IPS-18c (cell line): Measurements from ENCODE around the gene SREBF1.

Experiments
- H3K4me3 ChIP-seq: 2 replicates; pipeline ENCODE4 v1.7.0; 2013; ENCODE audit warnings: low read depth, mild to moderate bottlenecking, low read length, moderate library complexity; ENCODE audit not compliant: insufficient read depth
- H3K9me3 ChIP-seq: one replicate; pipeline ENCODE4 v1.6.1; 2013; ENCODE audit warnings: mild to moderate bottlenecking, low read length, moderate library complexity; ENCODE audit not compliant: control insufficient read depth, insufficient read depth

SREBF1 gene

DNA sequence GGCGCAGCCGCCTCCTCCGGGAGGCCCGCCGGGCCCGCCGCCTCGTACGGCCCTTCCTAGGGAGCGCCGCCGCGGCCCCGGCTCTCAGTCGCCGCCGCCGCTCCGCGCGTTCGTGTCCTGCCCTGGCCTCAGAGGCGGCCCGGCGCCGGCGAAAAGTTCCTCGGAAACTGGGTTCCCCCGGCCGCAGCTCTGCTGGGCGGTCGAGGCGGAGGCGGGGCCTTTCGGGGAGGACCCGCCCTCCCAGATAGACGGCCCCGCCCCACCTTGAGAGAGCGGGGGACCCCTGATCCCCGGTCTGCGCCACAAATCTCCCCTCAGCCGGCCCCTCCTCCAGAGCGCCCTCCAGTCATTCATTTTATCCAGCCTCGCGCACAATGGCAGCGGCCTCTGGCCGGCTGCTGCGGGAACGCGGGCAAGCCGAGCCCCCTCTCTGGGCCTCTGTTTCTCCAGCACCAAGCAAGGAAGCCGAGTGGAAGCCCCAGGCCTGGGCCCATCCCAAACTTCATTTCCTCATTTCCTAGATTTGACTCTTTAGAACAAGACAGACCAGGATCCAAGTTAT lies at the start of gene SREBF1:
TSS of gene SREBF1 (minus strand) at position 169 of the 562 bp plus-strand sequence. CDS start 169 bp downstream, outside the sequence.
- Histone ChIP-seq H3K4me3 (peak within 1 kb of the TSS; percentile 93), H3K9me3 (no peaks in the 10 kb centered on the region)

DNA sequence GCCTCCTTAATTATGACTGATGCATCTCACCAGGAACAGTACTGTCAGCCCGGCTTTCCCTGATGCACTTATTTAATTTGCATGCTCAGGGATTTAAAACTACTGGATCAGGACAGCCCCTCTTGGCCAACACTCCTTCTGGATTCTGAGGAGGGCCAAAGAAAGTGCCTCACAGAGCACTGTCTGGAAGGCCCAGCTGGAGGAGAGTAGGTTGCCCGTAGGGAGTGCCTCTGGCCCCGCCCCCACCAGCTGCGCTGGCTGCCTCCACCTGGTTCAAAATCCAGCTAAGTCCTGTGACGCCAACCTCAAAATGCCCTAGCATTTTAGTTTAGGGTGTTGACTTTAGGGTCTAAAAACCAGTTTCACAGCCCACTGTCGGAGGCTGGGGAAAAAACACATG lies 49.4 kb upstream of the SREBF1 start:
- Histone ChIP-seq H3K4me3 (no peak overlapping the region), H3K9me3 (no peaks in the 10 kb centered on the region)

DNA sequence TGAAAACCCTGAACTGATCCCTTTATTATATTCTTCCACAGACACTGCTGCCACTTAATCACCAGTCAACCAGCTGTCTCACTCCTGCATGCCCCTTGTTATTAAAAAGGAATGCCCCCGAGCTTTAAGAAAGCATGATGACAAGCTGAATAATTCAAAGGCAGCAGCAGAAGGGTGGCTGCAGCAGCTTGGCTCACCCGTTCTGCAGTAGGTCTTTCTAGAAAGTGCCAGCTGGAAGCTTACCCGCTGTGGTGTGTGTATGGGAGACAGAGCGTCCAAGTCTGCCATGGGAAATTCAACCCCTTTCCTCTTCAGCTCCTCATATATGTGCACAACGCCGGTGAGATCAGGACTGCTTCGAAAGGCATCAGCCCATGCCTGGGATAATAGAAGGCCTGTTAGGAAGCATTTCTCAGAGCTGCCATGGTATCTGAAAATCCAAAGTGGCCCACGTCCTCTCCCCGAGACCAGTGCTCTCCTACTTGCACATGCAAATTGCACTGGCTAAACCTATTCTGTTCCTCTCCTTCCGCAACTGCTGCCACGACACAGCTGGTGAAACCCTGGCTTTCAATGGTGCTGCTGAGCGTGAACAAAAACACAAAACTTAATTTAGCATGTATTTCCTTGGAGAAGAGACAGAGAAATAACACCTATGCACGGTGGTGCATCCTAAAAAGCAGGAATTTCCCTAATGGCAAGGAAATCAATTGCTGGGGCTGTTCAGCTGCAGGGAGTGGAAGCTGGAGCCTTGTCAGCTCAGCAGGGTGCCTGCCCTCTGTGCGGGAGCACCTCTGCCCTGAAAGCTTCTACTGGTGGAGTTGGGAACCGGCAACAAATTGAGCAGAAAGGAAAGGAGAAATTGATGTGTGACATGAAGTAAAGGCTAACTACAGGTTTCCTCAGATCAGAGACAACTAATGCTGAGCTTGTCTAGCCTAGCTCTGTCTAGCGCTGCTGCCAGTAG lies 47.9 kb upstream of the SREBF1 start:
- Histone ChIP-seq H3K9me3 (no peaks in the 10 kb centered on the region), H3K4me3 (no peak overlapping the region; the same call in 1 of the 2 replicates)

DNA sequence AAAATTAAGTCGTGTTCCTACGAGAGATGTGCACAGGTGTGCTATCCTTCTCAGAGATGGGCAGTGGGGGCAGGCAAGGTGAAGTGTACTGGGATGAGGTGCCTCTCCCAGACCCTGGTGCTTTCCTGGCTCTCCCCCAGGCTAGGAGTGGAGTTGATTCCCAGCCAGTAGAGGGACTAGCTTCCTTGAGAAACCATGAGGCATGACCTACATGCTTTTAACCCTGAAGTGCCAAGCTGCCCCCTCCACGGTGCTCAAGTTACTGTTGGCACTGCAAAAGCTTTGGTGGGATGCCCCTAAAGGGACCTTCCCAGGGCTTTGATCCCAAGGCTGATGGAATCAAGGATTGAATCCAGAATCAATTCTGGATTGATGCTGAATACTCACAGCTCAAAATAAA lies 47.0 kb upstream of the SREBF1 start:
- H3K4me3 ChIP-seq = no peak overlapping the region
- H3K9me3 ChIP-seq = no peaks in the 10 kb centered on the region

DNA sequence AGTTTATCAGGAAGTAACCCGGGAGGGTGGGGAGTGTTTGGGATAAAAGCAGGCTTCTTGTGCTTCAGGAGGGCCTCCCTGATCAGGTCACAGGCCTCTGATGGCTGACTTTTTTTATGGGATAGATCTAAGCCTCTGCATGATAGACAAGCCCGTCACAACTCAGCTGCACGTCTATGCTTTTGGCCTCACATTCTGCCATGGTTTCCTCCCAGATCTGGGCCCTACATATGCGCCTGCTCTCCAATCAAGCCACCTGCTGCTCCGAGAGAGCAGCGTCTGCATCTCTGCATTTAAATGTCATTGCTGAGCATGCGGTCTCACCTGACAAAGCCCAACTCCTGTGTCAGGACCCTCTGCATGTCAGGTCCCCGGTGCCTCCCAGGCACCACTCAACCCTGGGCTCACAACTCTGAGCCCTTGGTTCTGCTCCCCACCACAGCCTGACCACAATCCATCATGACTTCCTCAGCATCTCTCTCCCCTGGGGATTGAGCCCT lies 45.3 kb upstream of the SREBF1 start:
- Histone ChIP-seq H3K9me3 (no peaks in the 10 kb centered on the region), H3K4me3 (no peak overlapping the region)

DNA sequence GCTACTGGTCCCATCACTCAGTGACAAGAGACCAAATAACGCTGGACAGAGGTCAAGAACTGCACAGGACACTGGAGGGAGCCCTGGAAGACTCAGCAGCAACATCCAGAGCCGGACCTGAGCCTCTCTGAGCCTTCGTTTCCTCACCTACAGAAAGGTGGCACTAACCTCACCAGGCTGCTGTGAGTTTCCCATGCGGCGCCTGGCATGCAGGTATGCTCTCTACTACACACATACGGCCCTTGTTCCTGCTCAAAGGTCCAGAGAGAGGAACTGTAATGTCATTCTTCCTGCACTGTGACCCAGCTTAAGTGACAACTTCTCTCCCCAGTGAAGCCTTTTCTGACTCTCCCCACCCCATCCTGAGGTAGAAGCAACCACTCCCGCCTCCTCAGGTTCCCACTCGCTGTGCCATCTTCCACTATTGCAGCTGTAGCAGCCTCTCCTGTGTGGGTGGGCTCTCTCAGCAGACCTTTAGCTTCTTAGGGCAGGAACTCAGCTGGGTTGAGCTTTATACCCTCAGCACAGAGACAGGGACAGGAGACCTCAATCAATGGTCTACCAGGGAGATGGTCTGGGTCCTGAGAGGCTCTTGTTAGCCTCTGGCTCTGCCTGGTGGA lies 43.9 kb upstream of the SREBF1 start:
- no peak overlapping the region for H3K4me3 ChIP-seq
- no peaks in the 10 kb centered on the region for H3K9me3 ChIP-seq

DNA sequence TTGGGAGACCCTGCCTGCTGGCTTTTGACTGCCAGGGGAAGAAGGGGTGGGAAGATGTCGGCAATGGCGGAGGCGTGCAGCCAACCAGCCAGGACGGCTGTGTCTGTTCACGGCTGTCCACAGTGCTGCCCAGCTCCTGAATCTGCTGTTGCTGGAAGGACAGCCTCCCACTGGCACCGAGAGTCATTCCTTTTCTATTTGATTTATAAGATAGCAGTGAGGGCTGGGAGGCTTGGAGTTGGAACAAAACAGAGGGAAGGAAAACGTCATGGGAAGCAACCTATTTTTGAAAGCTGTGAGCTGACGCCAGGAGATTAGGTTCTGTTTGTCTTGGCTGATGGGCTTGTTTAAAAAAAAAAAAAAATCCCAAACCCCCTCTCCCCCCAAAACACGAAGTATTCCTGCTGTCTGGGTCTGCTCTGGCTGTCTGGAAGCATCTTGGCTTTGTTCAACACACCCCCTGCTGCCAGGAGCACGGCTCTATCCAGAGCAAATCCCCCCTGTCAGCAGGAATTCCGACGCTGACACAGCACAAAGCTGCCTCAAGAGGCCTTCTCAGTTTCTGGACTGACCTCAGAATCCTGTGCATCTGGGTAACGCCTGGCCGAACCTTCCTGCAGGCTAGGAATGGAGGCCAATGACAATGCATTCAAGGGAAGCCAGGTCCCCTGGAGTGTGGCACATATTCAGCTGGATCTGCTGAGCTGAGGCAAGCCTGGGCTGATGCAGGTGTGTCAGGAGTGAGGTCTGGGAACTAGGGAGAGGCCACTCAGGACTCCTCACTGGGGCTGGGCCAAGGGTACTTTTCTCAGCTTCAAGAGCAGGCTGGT lies 41.0 kb upstream of the SREBF1 start:
- Histone ChIP-seq H3K4me3 (no peak overlapping the region), H3K9me3 (no peaks in the 10 kb centered on the region)

DNA sequence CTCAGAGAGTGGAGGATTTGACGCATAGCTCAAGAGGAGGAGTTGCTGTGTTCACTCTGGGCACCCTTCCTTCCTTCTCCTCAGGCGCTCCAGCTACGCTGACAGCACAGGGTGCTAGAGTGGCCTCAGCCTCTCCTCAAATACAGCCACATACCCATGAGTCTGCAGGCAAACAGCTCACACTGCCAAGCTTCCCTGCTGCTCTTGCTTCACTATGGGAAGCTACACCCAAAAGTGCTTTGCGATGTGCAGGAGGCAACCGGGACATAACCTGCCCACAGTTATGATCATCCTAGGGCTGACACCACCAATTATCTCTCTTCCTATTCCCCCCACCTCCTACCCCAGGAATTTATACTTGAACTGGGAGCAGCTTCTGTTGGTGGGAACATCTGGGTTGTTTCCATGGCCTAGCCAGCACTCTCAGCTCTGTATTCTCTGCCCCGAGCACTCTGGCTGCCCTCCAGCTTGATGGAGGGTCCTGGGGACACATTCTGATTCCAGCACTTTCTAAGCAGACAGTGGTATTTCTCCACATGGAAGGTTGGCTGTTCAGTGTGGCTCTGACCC lies 40.3 kb upstream of the SREBF1 start:
- Histone ChIP-seq H3K4me3 (no peak overlapping the region), H3K9me3 (no peaks in the 10 kb centered on the region)

DNA sequence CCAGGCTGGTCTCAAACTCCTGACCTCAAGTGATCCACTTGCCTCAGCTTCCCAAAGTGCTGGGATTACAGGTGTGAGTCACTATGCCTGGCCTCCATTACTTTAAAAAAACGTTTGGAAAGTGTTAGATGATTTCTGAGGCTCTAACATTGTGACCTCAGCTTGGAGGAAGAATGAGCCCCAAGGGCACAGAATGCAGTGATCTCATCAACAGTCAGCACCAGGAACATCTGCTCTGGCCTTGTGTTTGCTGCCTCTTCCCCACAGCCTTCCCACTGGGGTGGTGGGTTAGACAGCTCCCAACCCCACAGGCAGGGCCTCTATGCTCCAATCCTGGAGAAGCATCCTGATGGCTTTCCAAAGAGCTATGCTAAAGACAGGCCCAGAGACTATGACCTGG lies 37.7 kb upstream of the SREBF1 start:
- no peaks in the 10 kb centered on the region for H3K9me3 ChIP-seq

DNA sequence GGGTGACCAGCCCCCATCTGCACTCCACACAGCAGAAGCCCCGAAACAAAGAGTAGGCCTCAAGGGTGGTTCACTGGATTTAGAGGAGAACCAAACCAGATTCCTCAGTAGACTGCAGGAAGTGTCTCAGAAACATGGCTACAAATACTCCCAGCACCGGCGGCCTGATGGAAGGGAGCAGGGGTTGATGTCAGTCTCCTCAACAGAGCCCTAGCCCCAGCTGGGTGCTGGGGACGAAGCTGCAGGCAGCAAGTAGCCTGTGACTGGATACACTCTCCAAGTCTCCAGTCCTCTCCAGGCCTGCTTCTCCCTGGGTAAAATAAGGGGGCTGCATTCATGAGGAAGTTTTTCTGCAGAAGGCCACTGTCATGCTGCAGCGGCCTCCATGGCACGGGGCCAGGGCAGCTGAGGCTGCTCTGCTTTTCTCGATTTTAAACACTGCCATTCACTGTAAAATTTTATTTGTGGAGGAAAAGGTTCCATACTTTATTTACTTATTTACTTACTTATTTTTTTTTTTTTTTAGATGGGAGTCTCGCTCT lies 36.7 kb upstream of the SREBF1 start:
- no peaks in the 10 kb centered on the region for H3K9me3 ChIP-seq

More for the DNA sequence above, 37.7 kb upstream of the SREBF1 start:
- no peak overlapping the region for H3K4me3 ChIP-seq

DNA sequence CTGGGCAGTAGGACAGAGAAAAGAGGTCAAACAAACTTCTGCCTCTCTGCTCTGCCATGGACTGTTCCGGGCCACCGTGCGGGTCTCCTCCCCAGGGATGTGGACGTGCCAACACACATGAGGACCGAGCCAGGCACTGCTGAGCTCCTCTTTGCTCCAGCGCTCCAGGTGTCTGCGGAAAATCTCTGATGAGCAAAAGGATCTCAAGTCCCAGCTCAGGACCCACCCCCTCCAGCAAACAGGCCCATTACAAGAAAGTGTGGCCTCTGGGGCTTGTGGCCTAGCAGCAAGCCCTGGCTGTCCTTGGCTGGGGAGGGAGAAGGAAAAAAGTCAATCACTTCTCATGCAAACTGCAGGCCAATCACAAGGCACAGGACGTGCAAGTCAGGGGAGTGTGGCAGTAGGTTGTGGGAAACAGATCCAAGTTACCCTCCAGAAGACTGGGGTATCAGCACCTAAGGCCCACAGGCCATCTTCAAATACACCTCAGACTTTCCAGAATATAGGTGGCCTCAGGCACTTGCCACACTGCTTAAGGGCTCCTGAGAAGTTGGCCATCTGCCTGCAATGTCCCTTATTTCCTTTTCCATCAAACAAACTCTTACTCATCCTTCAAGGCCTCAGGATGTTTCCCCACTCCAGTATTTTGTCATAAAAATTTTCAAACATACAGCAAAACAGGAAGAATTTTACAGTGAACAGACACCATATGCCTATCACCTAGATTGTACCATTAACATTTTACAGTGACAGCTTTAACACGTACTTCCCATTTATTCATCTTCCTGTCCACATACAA lies 36.0 kb upstream of the SREBF1 start:
- H3K9me3 ChIP-seq = no peaks in the 10 kb centered on the region

More for the DNA sequence above, 36.7 kb upstream of the SREBF1 start:
- no peak overlapping the region for H3K4me3 ChIP-seq

DNA sequence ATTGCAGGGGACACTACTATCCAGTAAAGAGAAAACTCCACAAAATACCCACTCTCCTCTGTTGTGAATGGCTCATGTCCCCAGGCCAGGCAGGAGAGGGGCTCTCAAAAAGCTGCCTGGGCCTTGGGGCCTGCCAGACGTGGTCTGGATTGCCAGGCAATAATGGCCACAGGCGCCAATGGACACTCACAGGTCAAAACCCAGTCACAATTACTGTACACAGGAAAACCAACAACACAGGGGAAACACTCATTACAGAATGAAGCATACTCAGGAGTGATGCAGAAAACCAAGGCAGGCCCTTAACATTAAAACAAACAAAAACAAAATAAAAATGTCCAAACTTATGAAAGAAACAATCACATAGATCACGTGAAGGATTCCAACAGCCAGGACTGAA lies 35.1 kb upstream of the SREBF1 start:
- Histone ChIP-seq H3K9me3 (no peaks in the 10 kb centered on the region), H3K4me3 (no peak overlapping the region)

More for the DNA sequence above, 36.0 kb upstream of the SREBF1 start:
- H3K4me3 ChIP-seq = no peak overlapping the region

DNA sequence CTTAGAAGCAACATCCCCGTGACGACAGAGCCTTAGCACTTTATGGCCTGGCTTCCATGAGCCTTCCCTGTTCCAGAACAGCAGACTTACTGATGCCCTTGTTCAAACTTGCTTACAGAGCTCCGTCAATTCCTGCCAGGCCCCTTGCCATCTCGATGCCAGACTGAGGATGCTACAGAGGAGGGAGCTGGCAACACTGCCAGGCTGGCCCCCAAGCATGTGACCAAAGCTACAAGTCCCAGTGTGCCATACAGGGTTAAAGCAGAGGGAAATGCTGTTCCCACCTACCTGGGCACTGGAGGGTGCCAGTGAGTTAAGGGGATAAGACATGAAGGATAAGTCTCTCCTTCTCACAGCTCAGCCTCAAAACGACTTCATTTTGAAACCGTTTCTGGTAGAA lies 33.5 kb upstream of the SREBF1 start:
- H3K9me3 ChIP-seq = no peaks in the 10 kb centered on the region
- no peak overlapping the region for H3K4me3 ChIP-seq

DNA sequence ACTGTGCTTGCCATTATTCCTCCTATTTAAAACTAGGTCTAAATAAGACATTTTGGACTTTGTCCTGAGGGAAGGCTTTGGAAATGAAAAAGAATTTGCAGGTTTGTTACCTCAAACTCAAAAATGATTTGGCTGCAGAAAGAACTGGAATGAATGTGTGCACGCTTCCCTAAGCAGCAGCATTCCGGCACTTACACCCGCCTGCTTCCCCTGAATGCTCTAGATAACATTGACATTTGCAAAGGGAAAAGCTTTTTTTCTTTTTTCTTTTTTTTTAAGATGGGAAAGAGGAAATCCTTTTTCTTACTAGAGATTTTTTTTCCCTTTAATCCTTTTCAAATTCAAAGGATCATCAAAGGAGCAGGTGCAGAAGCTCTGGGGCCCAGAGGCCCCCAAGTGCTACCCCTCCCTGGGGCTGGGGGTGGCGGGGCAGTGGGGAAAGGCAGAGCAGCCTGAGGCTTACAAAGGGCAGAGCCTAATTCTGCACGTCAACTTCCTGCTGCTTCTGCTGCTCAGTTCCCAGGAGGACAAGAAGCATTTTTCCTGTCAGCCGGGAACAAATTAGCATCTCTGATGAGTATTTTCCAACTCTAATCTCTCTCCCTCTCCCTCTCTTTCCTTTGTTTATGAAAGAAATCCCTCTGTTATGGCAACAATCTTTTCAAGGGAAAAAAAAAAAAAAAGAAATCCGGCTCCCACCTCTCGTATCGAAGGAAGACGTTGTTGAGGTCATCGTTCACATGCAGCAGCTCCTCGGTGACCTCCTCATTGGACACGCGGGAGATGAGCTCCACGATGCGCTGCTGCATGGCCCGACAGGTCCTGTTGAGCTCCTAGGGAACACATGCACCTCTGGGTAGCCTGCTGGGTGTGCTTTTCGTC lies 32.1 kb upstream of the SREBF1 start:
- Histone ChIP-seq H3K9me3 (no peaks in the 10 kb centered on the region), H3K4me3 (no peak overlapping the region)

DNA sequence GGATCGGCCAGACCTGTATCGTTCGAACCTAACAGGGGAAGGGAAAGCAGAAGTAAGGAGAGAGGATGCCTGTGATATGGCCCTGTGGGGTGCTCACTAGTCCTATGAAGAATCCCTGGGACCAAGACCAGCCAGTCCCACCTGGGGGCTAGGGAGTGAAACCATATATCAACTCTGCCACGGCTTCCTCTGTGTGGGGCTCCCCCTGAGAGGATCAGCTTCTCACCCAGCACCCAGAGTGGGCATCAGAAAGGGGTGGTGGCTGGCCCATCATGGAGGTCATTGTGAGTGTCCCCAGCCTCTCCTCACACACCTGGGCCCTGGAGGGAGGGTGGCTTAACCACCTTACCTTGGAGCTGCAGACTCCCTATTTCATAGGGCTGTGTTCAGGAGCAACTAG lies 30.1 kb upstream of the SREBF1 start:
- H3K9me3 ChIP-seq = no peaks in the 10 kb centered on the region
- no peak overlapping the region for H3K4me3 ChIP-seq
